HUES48 (cell line): ENCODE results near the gene GIPC3.
"Not testable (repeated sequence)": the region's sequence is repeated elsewhere in the genome, so short reads cannot be mapped to it uniquely, and the experiment has no call there.

Experiments
- H3K27ac ChIP-seq: one replicate; pipeline ENCODE4 v1.7.0; 2013; ENCODE audit warnings: low read depth, low read length, inconsistent platforms
- H3K27me3 ChIP-seq: 2 replicates; pipeline ENCODE4 v1.6.1; 2013; ENCODE audit warnings: mild to moderate bottlenecking, low read length; ENCODE audit not compliant: control insufficient read depth, insufficient read depth
- H3K36me3 ChIP-seq: 2 replicates; pipeline ENCODE4 v1.6.1; 2013; ENCODE audit warnings: low read length; ENCODE audit not compliant: control insufficient read depth, insufficient read depth
- H3K4me1 ChIP-seq: 2 replicates; pipeline ENCODE4 v1.6.1; 2013; ENCODE audit warnings: mild to moderate bottlenecking, low read length; ENCODE audit not compliant: control insufficient read depth, insufficient read depth
- H3K4me3 ChIP-seq: 2 replicates; pipeline ENCODE4 v1.5.1; 2013; ENCODE audit warnings: mild to moderate bottlenecking, low read depth, low read length
- H3K9ac ChIP-seq: 2 replicates; pipeline ENCODE4 v1.6.1; 2013; ENCODE audit warnings: mild to moderate bottlenecking, low read depth, low read length, moderate library complexity
- H3K9me3 ChIP-seq: 2 replicates; pipeline ENCODE4 v1.6.1; 2013; ENCODE audit warnings: low read length; ENCODE audit not compliant: control insufficient read depth, insufficient read depth

GIPC3 gene

DNA sequence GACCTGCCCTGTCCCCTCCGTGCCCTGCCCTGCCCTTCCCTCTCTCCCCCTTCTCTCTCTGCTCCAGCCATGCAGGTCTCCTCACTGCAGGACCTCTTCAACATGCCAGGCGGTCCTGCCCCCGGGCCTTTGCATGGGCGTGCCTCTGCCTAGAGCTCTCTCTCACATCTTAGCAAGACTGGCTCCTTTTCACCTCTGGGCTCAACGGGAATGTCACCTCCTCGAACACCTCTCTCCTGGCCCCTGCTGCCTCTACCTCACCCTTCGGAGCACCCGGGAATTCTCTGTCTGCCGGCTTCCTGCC is 33.5 kb upstream of the GIPC3 start:
- Histone ChIP-seq H3K27me3 (0 out of 2 replicates have a peak, but pooled peaks cover 3% of the 10 kb centered on the region), H3K9me3 (no peaks in the 10 kb centered on the region), H3K4me1 (peaks cover 4% of the 10 kb centered on the region; the same call in 1 of the 2 replicates), H3K9ac (no peak overlapping the region), H3K36me3 (no peaks in the 10 kb centered on the region; the same call in 1 of the 2 replicates), H3K4me3 (no peak overlapping the region), H3K27ac (no peak overlapping the region)

DNA sequence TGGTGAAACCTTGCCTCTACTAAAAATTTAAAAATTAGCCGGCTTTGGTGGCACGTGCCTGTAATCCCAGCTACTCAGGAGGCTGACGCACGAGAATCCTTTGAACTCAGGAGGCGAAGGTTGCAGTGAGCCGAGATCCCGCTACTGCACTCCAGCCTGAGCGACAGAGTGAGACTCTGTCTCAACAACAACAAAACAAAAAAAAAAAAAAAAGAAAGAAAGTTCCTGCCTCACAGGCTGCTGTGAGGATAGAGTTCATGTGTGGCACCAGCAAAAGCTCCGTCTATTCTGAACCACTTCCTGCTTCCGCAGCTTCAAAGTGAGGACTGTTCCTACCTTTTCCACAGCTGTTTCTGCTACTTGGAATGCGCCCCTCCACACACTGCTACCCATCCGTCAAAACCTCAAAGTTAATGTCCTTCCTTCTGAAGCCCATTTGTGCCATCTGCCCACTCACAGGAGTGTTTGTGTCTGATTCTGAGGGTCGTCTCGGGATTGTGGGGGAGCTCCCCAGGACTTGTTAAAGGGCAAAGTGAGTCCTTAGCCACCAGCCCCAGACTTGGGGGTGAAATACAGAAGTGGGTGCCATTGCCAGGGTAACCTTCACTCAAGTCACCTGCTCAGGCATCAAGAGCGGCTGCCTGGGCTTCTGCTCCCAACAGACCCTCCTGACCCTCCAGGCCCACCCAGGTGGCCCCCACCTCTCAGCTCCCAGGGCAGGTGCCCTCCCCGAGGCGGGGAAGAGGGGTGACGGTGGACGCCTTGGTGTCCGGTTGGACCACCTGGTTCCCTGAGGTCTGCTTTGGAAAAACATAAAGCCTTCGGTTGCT is 30.8 kb upstream of the GIPC3 start:
- no peaks in the 10 kb centered on the region for H3K9me3 ChIP-seq
- no peak overlapping the region for H3K9ac ChIP-seq
- no peak overlapping the region for H3K27ac ChIP-seq
- no peaks in the 10 kb centered on the region for H3K36me3 ChIP-seq
- 0 out of 2 replicates have a peak, but pooled peaks cover 6% of the 10 kb centered on the region for H3K27me3 ChIP-seq
- peaks cover 4% of the 10 kb centered on the region; the same call in 1 of the 2 replicates for H3K4me1 ChIP-seq
- no peak overlapping the region for H3K4me3 ChIP-seq

GRCh38 chr19:3555653-3556422 is 29.4 kb upstream of the GIPC3 start:
- H3K9ac ChIP-seq: no peak overlapping the region
- H3K4me1 ChIP-seq: peaks cover 4% of the 10 kb centered on the region; the same call in 1 of the 2 replicates
- no peaks in the 10 kb centered on the region for H3K9me3 ChIP-seq
- peak overlapping the region; percentile 91; the same call in 1 of the 2 replicates for H3K4me3 ChIP-seq
- H3K36me3 ChIP-seq: no peaks in the 10 kb centered on the region
- 0 out of 2 replicates have a peak, but pooled peaks cover 6% of the 10 kb centered on the region for H3K27me3 ChIP-seq
- H3K27ac ChIP-seq: no peak overlapping the region

DNA sequence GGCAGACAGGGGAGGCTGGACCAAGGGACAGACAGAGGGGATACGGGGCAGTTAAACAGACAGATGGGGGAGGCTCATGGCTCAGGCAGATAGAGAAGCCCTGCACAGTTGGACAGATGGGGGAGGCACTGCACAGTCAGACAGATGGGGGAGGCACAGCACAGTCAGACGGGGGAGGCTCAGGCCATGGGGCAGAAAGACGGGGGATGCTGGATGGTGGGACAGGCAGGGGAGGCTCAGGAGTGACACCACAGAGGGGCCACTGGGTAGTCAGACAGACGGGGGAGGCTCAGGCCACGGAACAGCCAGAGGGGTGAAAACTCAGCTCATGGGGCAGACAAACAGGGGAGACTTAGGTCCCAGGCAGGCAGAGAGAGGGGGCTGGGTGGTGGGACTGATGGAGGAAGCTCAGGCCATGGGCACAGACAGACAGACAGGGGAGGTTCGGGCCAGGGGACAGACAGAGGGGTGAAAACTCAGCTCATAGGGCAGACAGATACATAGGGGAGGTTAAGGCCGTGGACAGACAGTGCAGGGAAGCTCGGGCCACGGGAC is 28.8 kb upstream of the GIPC3 start:
- Histone ChIP-seq H3K27me3 (0 out of 2 replicates have a peak, but pooled peaks cover 6% of the 10 kb centered on the region), H3K9me3 (no peaks in the 10 kb centered on the region), H3K36me3 (no peaks in the 10 kb centered on the region), H3K4me1 (peaks cover 4% of the 10 kb centered on the region; the same call in 1 of the 2 replicates), H3K27ac (no peak overlapping the region), H3K9ac (peak overlapping the region; percentile 54; the same call in 1 of the 2 replicates), H3K4me3 (peak overlapping the region; percentile 91)

- H3K4me1 ChIP-seq: peaks cover 4% of the 10 kb centered on the region; the same call in 1 of the 2 replicates
Measured at GRCh38 chr19:3556978-3557460, 28.3 kb upstream of the GIPC3 start.

GRCh38 chr19:3557461-3558248 is 27.6 kb upstream of the GIPC3 start, which contains the start of gene MFSD12:
TSS of gene MFSD12 (minus strand) at chr19:3557586. CDS start at chr19:3557403, 183 bp downstream.
- Histone ChIP-seq H3K4me1 (peaks cover 4% of the 10 kb centered on the region; the same call in 1 of the 2 replicates), H3K9me3 (no peaks in the 10 kb centered on the region), H3K27me3 (0 out of 2 replicates have a peak, but pooled peaks cover 6% of the 10 kb centered on the region), H3K36me3 (no peaks in the 10 kb centered on the region), H3K27ac (no peak within 1 kb of the TSS), H3K9ac (peak within 1 kb of the TSS; percentile 54; the same call in 1 of the 2 replicates), H3K4me3 (peak within 1 kb of the TSS; percentile 91)

More at GRCh38 chr19:3556978-3557460, 28.3 kb upstream of the GIPC3 start:
- Histone ChIP-seq H3K9ac (peak overlapping the region; percentile 54; the same call in 1 of the 2 replicates), H3K27me3 (0 out of 2 replicates have a peak, but pooled peaks cover 6% of the 10 kb centered on the region), H3K9me3 (no peaks in the 10 kb centered on the region), H3K4me3 (peak overlapping the region; percentile 91), H3K36me3 (no peaks in the 10 kb centered on the region), H3K27ac (no peak overlapping the region)

- Histone ChIP-seq H3K4me3 (no peak overlapping the region), H3K27ac (no peak overlapping the region), H3K36me3 (no peaks in the 10 kb centered on the region), H3K4me1 (no peaks in the 10 kb centered on the region), H3K27me3 (no peaks in the 10 kb centered on the region), H3K9me3 (no peaks in the 10 kb centered on the region), H3K9ac (no peak overlapping the region)
Measured at GRCh38 chr19:3563709-3564524, 21.4 kb upstream of the GIPC3 start.

DNA sequence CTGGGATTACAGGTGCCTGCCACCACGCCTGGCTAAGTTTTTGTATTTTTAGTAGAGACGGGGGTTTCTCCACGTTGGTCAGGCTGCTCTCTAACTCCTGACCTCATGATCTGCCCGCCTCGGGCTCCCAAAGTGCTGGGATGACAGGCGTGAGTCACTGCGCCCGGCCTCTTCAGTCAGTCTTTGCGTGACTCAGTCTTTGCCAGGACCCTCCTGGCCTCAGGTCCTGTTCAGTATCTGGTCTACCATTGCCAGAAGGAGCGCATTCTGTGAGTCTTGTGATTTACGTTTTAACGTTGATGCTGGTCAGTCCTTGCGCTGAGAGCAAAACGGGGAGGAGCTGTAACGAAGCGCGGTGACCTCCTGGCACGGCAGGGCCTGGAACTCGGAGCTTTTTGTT is 20.1 kb upstream of the GIPC3 start:
- no peak overlapping the region for H3K27ac ChIP-seq
- H3K9ac ChIP-seq: no peak overlapping the region
- H3K4me1 ChIP-seq: no peaks in the 10 kb centered on the region
- H3K27me3 ChIP-seq: no peaks in the 10 kb centered on the region
- H3K9me3 ChIP-seq: no peaks in the 10 kb centered on the region
- H3K36me3 ChIP-seq: no peaks in the 10 kb centered on the region
- H3K4me3 ChIP-seq: no peak overlapping the region

DNA sequence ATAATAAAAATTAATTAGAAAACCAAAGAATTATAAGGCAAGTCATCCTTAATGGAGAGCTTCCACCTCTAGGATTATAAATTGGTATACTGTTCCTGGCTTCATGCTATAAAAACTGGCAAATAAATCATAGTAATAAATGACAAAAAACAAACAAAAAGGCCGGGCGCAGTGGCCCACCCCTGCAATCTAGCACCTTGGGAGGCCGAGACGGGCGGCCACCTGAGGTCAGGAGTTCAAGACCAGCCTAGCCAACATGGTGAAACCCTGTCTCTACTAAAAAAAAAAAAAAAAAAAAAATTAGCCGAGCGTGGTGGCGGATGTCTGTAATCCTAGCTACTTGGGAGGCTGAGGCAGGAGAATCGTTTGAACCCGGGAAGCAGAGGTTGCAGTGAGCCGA is 15.2 kb upstream of the GIPC3 start:
- not testable (repeated sequence) for H3K4me1 ChIP-seq, H3K9ac ChIP-seq, H3K4me3 ChIP-seq, H3K27ac ChIP-seq, H3K27me3 ChIP-seq, H3K9me3 ChIP-seq, H3K36me3 ChIP-seq
